ENCODE results near the gene SP140L.
"Not testable (repeated sequence)": the region's sequence is repeated elsewhere in the genome, so short reads cannot be mapped to it uniquely, and the experiment has no call there.

The SP140L gene

DNA sequence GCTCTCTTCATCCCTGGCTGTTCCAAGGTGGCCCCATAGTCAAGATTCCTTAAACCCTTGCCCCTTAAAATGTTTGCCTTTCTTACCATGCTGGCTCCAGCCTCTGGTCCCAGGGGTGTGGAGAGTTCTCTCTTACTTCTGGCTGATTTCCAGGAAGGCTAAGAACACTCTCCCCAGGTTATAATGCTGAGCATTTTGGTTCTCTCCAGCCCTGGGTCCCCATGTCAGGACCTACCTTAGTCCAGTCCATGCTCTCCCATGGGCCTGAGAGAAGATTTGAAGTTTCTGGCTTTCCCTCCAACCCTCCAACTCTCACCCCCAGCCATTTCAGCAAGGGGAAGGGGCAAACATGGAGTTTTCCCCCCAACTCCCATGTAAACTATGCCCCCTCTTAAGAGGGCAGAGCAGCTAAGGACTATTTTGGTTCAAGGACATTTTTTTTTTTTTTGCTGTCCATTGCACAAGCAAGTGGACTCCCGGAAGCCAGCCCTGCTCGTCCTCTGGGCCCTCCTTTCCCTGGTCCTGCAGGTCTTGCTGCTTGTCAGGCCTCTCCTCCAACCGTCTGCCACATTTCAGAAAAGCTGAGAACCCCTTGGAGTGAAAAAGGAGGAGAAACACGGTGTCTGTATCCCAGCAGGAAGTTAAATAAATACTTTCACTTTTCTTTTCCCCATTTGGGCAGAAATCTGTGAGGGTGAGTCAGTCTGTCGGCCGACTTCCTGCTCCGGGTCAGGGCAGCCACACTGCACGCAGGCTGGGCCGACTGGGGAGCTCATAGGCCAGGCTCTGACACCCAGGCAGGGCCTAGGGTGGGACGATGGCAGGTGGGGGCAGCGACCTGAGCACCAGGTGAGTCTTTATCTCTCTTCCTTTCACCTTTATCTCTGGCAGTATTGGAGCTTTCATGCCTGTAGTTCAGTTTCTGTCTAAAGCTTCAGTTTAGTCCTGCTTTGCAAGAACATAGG lies at the start of gene SP140L:
TSS of gene SP140L (plus strand) at position 741 of the 965 bp plus-strand sequence. CDS start at position 818, 77 bp downstream.
- no peak for TF ChIP-seq CTCF (IDR thresholded peaks at IDR 0.05; ENCODE audit: low read depth, low read length)
- DNase-seq (ENCODE audit: low read depth in 2 of 2): peak; percentile 83 to 86
- peak within 1 kb of the TSS; percentile 42 to 65 for H3K4me3 ChIP-seq (replicated peaks in 1 of 2; ENCODE audit: low read depth in 2 of 2, low read length in 2 of 2)

GRCh38 chr2:230282936-230283335 lies 44.1 kb upstream of the SP140L start:
- DNase-seq (ENCODE audit: low read depth in 2 of 2): no peak
- H3K4me3 ChIP-seq (replicated peaks in 1 of 2; ENCODE audit: low read depth in 2 of 2, low read length in 2 of 2): no peak overlapping the region
- no peak for TF ChIP-seq CTCF (IDR thresholded peaks at IDR 0.05; ENCODE audit: low read depth, low read length)

- no peak overlapping the region for H3K4me3 ChIP-seq (replicated peaks in 1 of 2; ENCODE audit: low read depth in 2 of 2, low read length in 2 of 2)
- no peak for TF ChIP-seq CTCF (IDR thresholded peaks at IDR 0.05; ENCODE audit: low read depth, low read length)
- DNase-seq (ENCODE audit: low read depth in 2 of 2): no peak
These were observed 40.9 kb upstream of the SP140L start for GRCh38 chr2:230286048-230286447.

DNA sequence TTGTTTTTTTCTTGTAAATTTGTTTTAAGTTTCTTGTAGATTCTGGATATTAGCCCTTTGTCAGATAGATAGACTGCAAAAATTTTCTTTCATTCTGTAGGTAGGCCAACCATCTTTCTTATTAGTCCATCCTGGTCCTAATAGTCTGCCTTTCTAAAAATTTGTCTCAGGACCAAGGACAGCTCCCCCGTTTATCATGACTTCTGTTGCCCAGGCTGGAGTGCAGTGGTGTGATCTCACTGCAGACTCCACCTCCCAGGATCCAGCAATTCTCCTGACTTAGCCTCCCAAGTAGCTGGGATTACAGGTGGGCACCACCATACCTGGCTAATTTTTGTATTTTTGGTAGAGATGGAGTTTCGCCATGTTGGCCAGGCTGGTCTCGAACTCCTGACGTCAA lies 37.7 kb upstream of the SP140L start:
- H3K4me3 ChIP-seq (replicated peaks in 1 of 2; ENCODE audit: low read depth in 2 of 2, low read length in 2 of 2): not testable (repeated sequence)
- peak; percentile 39 to 55 for DNase-seq (ENCODE audit: low read depth in 2 of 2)

GRCh38 chr2:230295192-230295591 lies 31.8 kb upstream of the SP140L start:
- no peak overlapping the region for H3K4me3 ChIP-seq (replicated peaks in 1 of 2; ENCODE audit: low read depth in 2 of 2, low read length in 2 of 2)
- TF ChIP-seq CTCF (IDR thresholded peaks at IDR 0.05; ENCODE audit: low read depth, low read length): no peak
- no peak for DNase-seq (ENCODE audit: low read depth in 2 of 2)

DNA sequence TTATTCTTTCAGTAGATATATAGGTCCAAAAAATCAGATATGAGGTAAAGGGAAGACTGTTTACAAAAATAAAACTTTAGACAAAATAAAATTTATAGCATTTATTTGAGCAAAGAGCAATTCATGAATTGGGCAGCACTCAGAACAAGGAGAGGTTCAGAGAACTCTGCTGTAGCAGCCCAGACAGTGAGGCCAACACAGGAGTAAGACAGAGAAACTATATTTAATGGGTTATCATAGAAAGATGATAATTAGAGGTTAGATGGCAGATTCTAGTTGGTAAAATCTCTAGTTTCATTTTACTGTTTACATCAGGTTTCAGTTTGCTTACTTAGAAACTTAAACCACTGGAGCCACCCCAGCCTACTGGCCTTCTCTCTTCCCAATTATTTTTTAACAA lies 30.1 kb upstream of the SP140L start:
- no peak for DNase-seq (ENCODE audit: low read depth in 2 of 2)

More for the DNA sequence above, 30.1 kb upstream of the SP140L start:
- no peak overlapping the region for H3K4me3 ChIP-seq (replicated peaks in 1 of 2; ENCODE audit: low read depth in 2 of 2, low read length in 2 of 2)
- TF ChIP-seq CTCF (IDR thresholded peaks at IDR 0.05; ENCODE audit: low read depth, low read length): no peak
